Hepatocyte (in vitro differentiated cells): ENCODE measurements around the gene SPINK6. TPM values are rescaled to one million over a fixed set of nuclear protein-coding genes. Genes with fewer than 3 reads are reported as not detected.

Experiments
- DNase-seq: peaks from one replicate; pipeline ENCODE4 v3.0.0-alpha.2; 2016; ENCODE audit warnings: low spot score
- H2AFZ ChIP-seq: fragments of 200-600 bp; sonication (generic); 2 replicates; pipeline ENCODE4 v1.6.0; 2016; ENCODE audit warnings: antibody characterized with exemption, mild to moderate bottlenecking
- H3K27ac ChIP-seq: fragments of 200-600 bp; sonication (generic); 2 replicates; pipeline ENCODE4 v1.5.1; 2016; ENCODE audit warnings: mild to moderate bottlenecking
- H3K27me3 ChIP-seq: fragments of 200-600 bp; sonication (generic); 2 replicates; pipeline ENCODE4 v1.6.1; 2016
- H3K36me3 ChIP-seq: fragments of 200-600 bp; sonication (generic); replicated peaks from 2 replicates; pipeline ENCODE4 v1.5.1; 2016; ENCODE audit warnings: low read depth; ENCODE audit not compliant: insufficient read depth
- H3K4me1 ChIP-seq: fragments of 200-600 bp; sonication (generic); 2 replicates; pipeline ENCODE4 v1.5.1; 2016; ENCODE audit warnings: mild to moderate bottlenecking, moderate library complexity; ENCODE audit not compliant: insufficient read depth
- H3K4me2 ChIP-seq: fragments of 200-600 bp; sonication (generic); 2 replicates; pipeline ENCODE4 v1.6.0; 2016
- H3K4me3 ChIP-seq: fragments of 200-600 bp; sonication (generic); 2 replicates; pipeline ENCODE4 v1.5.1; 2016; ENCODE audit warnings: mild to moderate bottlenecking
- H3K79me2 ChIP-seq: fragments of 200-600 bp; sonication (generic); 2 replicates; pipeline ENCODE4 v1.6.0; 2017; ENCODE audit warnings: mild to moderate bottlenecking
- H3K9me2 ChIP-seq: fragments of 200-600 bp; sonication (generic); replicated peaks from 2 replicates; pipeline ENCODE4 v1.6.0; 2017; ENCODE audit warnings: mild to moderate bottlenecking; ENCODE audit not compliant: insufficient read depth
- H3K9me3 ChIP-seq: fragments of 200-600 bp; sonication (generic); 2 replicates; pipeline ENCODE4 v1.5.1; 2016; ENCODE audit warnings: low read depth, mild to moderate bottlenecking
- H4K20me1 ChIP-seq: fragments of 200-600 bp; sonication (generic); 2 replicates; pipeline ENCODE4 v1.6.0; 2016; ENCODE audit warnings: mild to moderate bottlenecking; ENCODE audit not compliant: insufficient read depth, poor library complexity, severe bottlenecking
- CTCF ChIP-seq: fragments of 200-600 bp; sonication (generic); IDR thresholded peaks from 2 replicates; pipeline ENCODE4 v1.5.1; 2016; ENCODE audit warnings: antibody characterized with exemption, mild to moderate bottlenecking; ENCODE audit not compliant: poor library complexity
- EZH2 ChIP-seq: fragments of 200-600 bp; sonication (generic); IDR thresholded peaks from 2 replicates; pipeline ENCODE4 v1.6.1; 2016; ENCODE audit warnings: antibody characterized with exemption, mild to moderate bottlenecking, borderline replicate concordance
- EZH2phosphoT487 ChIP-seq: fragments of 200-600 bp; sonication (generic); IDR thresholded peaks from one replicate; pipeline ENCODE4 v1.6.1; 2018; ENCODE audit warnings: antibody characterized with exemption, mild to moderate bottlenecking, low read depth, moderate library complexity; ENCODE audit not compliant: unreplicated experiment, severe bottlenecking
- WGBS: methylation state at CpG from one replicate; pipeline ENCODE4 v1.1.6; 2016; ENCODE audit warnings: low lambda C conversion rate; ENCODE audit errors: missing lambda C conversion rate; 5-methylcytosine and 5-hydroxymethylcytosine counted together
- polyA plus RNA-seq: library from polyadenylated mRNA; unstranded; fragments of >200 nt; fragmentation: Nextera tagmentation; extraction: Ambion mirVana; gene quantifications from 2 replicates; pipeline ENCODE4 v1.2.1, GENCODE V29; 2016
- total RNA-seq: library from RNA; depleted of rRNA; stranded (reverse); fragments of >200 nt; gene quantifications from 2 replicates; pipeline ENCODE4 v1.2.3, GENCODE V29; 2014

Gene SPINK6
- total and polyA plus RNA-seq, 2 experiments from 2014 or later, result not detected

- Histone ChIP-seq H3K9me3 (no peaks in the 10 kb centered on the region), H3K4me1 (no peaks in the 10 kb centered on the region), H3K4me2 (no peak overlapping the region), H3K27me3 (no peaks in the 10 kb centered on the region), H3K36me3 (no peaks in the 10 kb centered on the region), H3K9me2 (no peaks in the 10 kb centered on the region), H4K20me1 (no peaks in the 10 kb centered on the region), H3K27ac (no peak overlapping the region), H3K79me2 (no peaks in the 10 kb centered on the region), H2AFZ (no peak overlapping the region), H3K4me3 (no peak overlapping the region)
- DNase-seq, result no peak
- TF ChIP-seq EZH2phosphoT487 (no peak), CTCF (no peak), EZH2 (no peak)
- WGBS, result 100% methylated on average over 1 of the region's 1 CpG
Measured at GRCh38 chr5:148214665-148215185, 11.9 kb downstream of the SPINK6 start.

GRCh38 chr5:148221508-148221907 lies 18.7 kb downstream of the SPINK6 start:
- TF ChIP-seq EZH2 (no peak), EZH2phosphoT487 (no peak), CTCF (no peak)
- Histone ChIP-seq H3K4me1 (no peaks in the 10 kb centered on the region), H3K79me2 (no peaks in the 10 kb centered on the region), H2AFZ (no peak overlapping the region), H3K4me2 (no peak overlapping the region), H3K27ac (no peak overlapping the region), H3K4me3 (no peak overlapping the region), H3K27me3 (no peaks in the 10 kb centered on the region), H3K9me3 (no peaks in the 10 kb centered on the region), H4K20me1 (no peaks in the 10 kb centered on the region), H3K36me3 (no peaks in the 10 kb centered on the region), H3K9me2 (no peaks in the 10 kb centered on the region)
- 81% methylated on average over 6 of the region's 6 CpGs for WGBS
- no peak for DNase-seq

GRCh38 chr5:148224117-148224742 lies 21.4 kb downstream of the SPINK6 start:
- Histone ChIP-seq H3K4me1 (no peaks in the 10 kb centered on the region), H3K27me3 (no peaks in the 10 kb centered on the region), H3K9me2 (no peaks in the 10 kb centered on the region), H4K20me1 (no peaks in the 10 kb centered on the region), H2AFZ (no peak overlapping the region), H3K27ac (no peak overlapping the region), H3K36me3 (no peaks in the 10 kb centered on the region), H3K4me2 (no peak overlapping the region), H3K4me3 (no peak overlapping the region), H3K9me3 (no peaks in the 10 kb centered on the region), H3K79me2 (no peaks in the 10 kb centered on the region)
- 55% methylated on average over 2 of the region's 2 CpGs for WGBS
- DNase-seq, result no peak
- TF ChIP-seq CTCF, result no peak
- no peak for TF ChIP-seq EZH2phosphoT487
- TF ChIP-seq EZH2, result no peak
